Skin of body (tissue), 2 donors: ENCODE measurements around the gene MITF. TPM values are rescaled to one million over a fixed set of nuclear protein-coding genes. Genes with fewer than 3 reads are reported as not detected.

Experiments used
- DNase-seq: peaks from one replicate; lab custom pipeline; 2025; lab: John Stamatoyannopoulos, UW
- total RNA-seq: library from RNA; depleted of rRNA; stranded (reverse); fragments of >200 nt; gene quantifications from one replicate; pipeline ENCODE4 v1.2.3, GENCODE V29; 2014

Gene MITF
- 43.2 TPM for total RNA-seq

DNA sequence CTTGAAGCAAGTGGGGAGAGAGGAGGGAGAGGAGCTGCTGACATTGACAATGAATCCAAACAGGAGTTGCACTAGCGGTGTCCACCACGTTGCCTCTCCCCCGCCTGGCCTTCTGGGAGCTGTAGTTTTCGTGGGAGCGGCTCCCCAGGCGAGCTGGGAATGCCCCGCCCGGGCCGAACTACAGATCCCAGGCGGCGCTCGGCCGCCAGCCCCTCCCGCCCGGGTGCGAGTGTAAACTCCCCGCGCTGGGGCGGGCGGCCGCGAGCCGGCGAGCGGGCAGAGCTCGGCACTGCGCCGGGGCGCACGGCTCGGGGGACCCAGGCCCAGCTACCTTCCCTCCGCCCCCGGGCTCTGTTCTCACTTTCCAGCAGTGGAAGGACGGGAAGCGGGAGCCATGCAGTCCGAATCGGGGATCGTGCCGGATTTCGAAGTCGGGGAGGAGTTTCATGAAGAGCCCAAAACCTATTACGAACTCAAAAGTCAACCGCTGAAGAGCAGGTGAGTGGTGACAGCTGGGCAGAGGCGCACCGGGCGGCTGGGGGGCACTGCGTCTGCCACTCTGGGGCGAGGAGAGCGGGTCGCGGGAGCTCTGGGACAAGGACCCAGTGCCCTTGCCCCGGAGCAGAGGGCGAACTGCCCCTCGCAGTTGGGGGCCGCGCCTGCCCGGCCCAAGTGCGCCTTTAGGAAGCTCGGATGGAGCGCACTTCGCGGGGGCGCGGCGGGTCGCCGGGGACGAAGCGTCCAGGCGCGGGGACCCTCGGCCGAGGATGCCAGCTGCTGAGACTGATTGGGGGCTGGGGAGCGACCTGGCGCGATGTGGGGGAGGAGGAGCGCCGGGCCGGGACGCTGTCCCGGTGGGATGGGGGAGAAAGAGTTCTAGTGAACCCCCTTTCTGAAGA lies at the start of gene MITF:
MITF (plus strand) TSS at position 261 of the 899 bp plus-strand sequence; CDS start at position 395, 134 bp downstream.
- DNase-seq, result peak; percentile 92

GRCh38 chr3:69691860-69692259 lies 47.4 kb upstream of the MITF start:
- DNase-seq, result peak; percentile 8

GRCh38 chr3:69692761-69693160 lies 46.5 kb upstream of the MITF start:
- no peak for DNase-seq

- no peak for DNase-seq
These were observed 43.8 kb upstream of the MITF start for GRCh38 chr3:69695443-69695842.

DNA sequence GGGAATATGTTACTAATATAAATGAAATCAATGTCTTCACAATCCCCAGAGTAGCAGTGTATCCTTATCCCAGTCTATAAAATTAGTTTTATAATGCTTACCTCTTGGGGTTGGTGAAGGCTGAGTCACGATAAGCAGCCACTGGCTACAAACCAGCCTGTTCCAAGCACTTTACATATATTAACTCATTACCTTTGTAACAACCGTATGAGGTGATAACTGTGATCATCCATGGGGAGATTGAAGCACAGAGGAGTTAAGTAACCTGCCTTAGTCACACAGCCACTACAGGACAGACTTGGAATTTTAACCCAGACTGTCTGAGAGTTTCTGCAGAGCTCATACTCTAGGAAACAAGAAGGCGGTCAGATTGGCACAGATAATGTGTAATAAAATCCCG lies 43.3 kb upstream of the MITF start:
- DNase-seq, result no peak

GRCh38 chr3:69696367-69696766 lies 42.9 kb upstream of the MITF start:
- DNase-seq, result no peak

GRCh38 chr3:69697381-69697780 lies 41.9 kb upstream of the MITF start:
- no peak for DNase-seq

DNA sequence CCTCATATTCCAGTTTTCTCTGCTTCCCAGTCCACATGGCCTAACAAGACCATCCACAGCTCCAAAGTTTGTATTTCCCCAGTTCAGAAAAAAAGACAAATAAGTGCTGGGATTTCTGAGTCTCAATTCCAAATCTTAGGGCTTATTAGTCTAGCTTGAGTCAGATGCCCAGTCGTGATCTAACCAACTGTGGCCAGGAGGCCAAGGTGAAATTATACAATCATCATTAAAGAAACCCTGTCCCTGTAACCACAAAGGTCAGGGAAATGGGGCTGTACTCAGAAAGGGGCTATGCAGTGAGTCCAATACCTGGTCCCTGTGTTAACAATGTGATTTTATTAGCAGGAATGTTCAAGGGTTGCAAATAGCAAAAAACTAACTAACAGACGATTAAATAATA lies 40.5 kb upstream of the MITF start:
- no peak for DNase-seq

GRCh38 chr3:69699183-69699582 lies 40.1 kb upstream of the MITF start:
- no peak for DNase-seq

GRCh38 chr3:69700949-69701348 lies 38.3 kb upstream of the MITF start:
- DNase-seq, result no peak

DNA sequence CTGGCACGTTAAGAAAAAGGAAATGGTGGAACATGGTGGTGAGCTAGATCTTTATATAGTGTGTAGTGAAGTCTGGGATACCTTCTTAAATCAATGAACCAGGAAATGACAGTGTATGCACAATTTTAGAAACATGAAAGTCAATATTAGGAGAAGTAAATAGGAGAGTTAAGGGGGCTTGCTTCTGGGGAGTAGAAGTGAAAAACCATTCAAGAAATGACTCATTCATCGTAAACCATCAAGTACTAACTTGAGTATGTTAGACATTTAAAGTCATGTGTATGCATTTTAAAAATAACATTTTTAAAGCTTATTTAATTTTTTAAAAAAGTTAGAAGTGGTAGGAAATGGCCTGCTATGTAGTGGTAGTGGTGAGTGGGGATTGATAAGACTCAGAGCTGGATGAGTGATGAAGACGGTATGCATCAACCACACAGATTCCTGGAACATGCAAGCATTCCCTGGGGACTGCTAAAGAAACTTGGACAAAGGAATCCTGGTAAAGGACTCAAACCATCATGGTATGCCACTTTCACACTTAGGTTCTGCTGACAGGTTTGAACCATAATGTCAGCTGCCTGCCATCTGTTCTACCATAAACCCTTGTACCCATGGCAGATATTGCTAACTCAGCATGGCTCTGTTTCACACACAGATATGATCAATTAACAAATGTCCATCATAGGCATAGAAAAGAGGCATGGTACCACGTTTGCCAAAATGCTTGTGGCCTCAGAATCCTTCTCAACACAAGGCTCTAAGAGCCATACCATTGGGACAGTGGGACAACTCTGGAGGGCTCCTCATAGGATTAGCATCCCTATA lies 28.9 kb upstream of the MITF start:
- no peak for DNase-seq

- no peak for DNase-seq
These were observed 27.0 kb upstream of the MITF start for GRCh38 chr3:69712269-69712668.

GRCh38 chr3:69712933-69713332 lies 26.3 kb upstream of the MITF start:
- DNase-seq, result peak; percentile 29

DNA sequence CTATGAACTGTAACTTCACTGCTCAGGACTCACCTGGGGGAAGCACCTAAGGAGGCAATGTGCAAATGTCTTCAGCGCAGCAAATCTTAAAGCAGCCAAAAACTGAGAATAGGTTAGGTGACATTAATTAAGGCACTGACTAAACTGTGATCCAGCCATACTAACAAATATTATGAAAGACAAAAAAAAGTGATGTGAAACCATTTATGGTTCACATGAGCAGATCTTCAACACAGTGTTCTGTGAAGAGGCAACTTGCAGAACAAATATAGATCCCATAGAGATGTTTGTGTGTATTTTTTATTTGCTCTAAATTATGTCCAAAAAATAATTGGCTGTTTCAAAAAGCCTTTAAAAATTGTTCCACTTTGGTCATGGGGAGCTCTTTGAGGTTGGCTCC lies 24.1 kb upstream of the MITF start:
- DNase-seq, result no peak

DNA sequence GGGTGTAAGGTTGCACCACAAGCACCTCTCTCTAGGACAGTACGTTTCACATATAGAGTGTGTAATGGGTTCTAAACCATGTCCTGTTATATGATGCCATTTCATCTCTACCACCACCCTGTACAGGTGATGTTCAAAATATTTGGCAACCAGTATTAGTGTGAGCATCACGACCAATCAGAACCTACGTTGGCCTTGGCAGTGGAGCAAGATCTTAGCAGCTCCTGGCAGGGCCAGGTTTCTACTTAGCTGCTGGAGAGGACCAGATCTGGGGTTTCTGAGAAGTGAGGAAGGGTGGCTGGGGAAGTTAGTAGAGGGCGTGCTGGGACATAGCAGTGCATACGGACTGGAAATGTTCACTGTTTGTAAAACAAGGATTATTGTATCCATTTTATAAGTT lies 23.1 kb upstream of the MITF start:
- no peak for DNase-seq

GRCh38 chr3:69718866-69719586 lies 20.2 kb upstream of the MITF start:
- DNase-seq, result no peak

GRCh38 chr3:69719587-69720122 lies 19.6 kb upstream of the MITF start:
- no peak for DNase-seq

DNA sequence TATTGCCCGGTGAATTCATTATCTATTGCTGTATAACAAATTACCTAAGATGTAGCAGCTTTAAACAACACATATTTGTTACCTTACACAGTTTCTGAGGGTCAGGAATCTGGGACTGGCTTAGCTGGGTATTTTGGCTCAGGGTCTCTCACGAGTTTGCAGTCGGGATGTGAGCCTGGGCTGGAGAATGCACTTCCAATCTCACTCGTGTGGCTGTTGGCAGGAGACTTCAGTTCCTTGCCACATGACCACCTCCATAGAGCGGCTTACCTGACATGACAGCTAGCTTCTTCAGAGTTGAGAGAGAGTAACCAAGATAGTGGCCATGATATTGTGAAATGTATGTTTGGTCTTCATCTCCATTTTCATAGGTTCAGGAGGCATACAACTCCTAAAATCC lies 18.4 kb upstream of the MITF start:
- no peak for DNase-seq

GRCh38 chr3:69723389-69723788 lies 15.9 kb upstream of the MITF start:
- no peak for DNase-seq

- DNase-seq, result no peak
These were observed 14.4 kb upstream of the MITF start for GRCh38 chr3:69724722-69725435.
